CD14-positive monocyte (primary cell): ENCODE data around the gene BDNF. TPM values are rescaled to one million over a fixed set of nuclear protein-coding genes. Genes with fewer than 3 reads are reported as not detected.

ENCODE experiments used
- DNase-seq, 3 donors: peaks; one replicate each; pipeline ENCODE4 v3.0.0-alpha.2; 2011 to 2022
- H2AFZ ChIP-seq: 2 replicates; pipeline ENCODE4 v1.6.0; 2012; ENCODE audit warnings: mild to moderate bottlenecking, low read depth, low read length, inconsistent platforms; ENCODE audit not compliant: insufficient read depth, poor library complexity, severe bottlenecking
- H3K27ac ChIP-seq, 2 donors: 1 replicate in 1 of 2; 2 replicates in 1 of 2; pipeline ENCODE4 v1.5.1; 2012 to 2013; ENCODE audit warnings: low read length in 2 of 2, control low read depth in 1 of 2, inconsistent platforms in 1 of 2, low read depth in 1 of 2, mild to moderate bottlenecking in 1 of 2
- H3K27me3 ChIP-seq, 2 donors: one replicate each; pipeline versions ENCODE4 v1.6.0 to v1.6.1; 2011 to 2013; ENCODE audit warnings: low read length in 2 of 2; ENCODE audit not compliant: control insufficient read depth in 2 of 2, insufficient read depth in 2 of 2
- H3K36me3 ChIP-seq, 2 donors: replicated peaks in 1 of 2; 1 replicate in 1 of 2; 2 replicates in 1 of 2; pipeline versions ENCODE4 v1.5.1 to v1.6.1; 2012 to 2013; ENCODE audit warnings: low read length in 2 of 2, control low read depth in 1 of 2, inconsistent platforms in 1 of 2, mild to moderate bottlenecking in 1 of 2; ENCODE audit not compliant: insufficient read depth in 2 of 2, control insufficient read depth in 1 of 2
- H3K4me1 ChIP-seq, 2 donors: 1 replicate in 1 of 2; 2 replicates in 1 of 2; pipeline versions ENCODE4 v1.5.1 to v1.6.1; 2012 to 2013; ENCODE audit warnings: low read length in 2 of 2, control low read depth in 1 of 2, inconsistent platforms in 1 of 2, mild to moderate bottlenecking in 1 of 2, moderate library complexity in 1 of 2; ENCODE audit not compliant: insufficient read depth in 2 of 2, control insufficient read depth in 1 of 2
- H3K4me2 ChIP-seq: replicated peaks from 2 replicates; pipeline ENCODE3; 2012; ENCODE audit warnings: low read length, moderate library complexity, mild to moderate bottlenecking; ENCODE audit not compliant: poor library complexity, severe bottlenecking; ENCODE audit errors: extremely low read depth
- H3K4me3 ChIP-seq, 3 experiments: fragments of 200-600 bp in 1 of 3; sonication (generic) in 1 of 3; replicated peaks in 1 of 3; 1 replicate in 2 of 3; 2 replicates in 1 of 3; pipeline ENCODE4 v1.5.1; 2011 to 2013; ENCODE audit warnings: low read length in 3 of 3, mild to moderate bottlenecking in 3 of 3, control low read depth in 2 of 3, low read depth in 2 of 3, inconsistent platforms in 1 of 3, moderate library complexity in 1 of 3
- H3K79me2 ChIP-seq: 2 replicates; pipeline ENCODE4 v1.6.0; 2012; ENCODE audit warnings: mild to moderate bottlenecking, control low read depth, inconsistent platforms, low read length, moderate library complexity; ENCODE audit not compliant: insufficient read depth
- H3K9ac ChIP-seq: 2 replicates; pipeline ENCODE4 v1.6.0; 2017; ENCODE audit warnings: low read length, mild to moderate bottlenecking; ENCODE audit not compliant: insufficient read depth, poor library complexity, severe bottlenecking
- H3K9me3 ChIP-seq, 2 donors: replicated peaks in 1 of 2; 1 replicate in 1 of 2; 2 replicates in 1 of 2; pipeline versions ENCODE4 v1.5.1 to v1.6.1; 2012 to 2013; ENCODE audit warnings: low read length in 2 of 2, control low read depth in 1 of 2; ENCODE audit not compliant: control insufficient read depth in 1 of 2, insufficient read depth in 1 of 2
- H4K20me1 ChIP-seq: 2 replicates; pipeline ENCODE4 v1.6.0; 2012; ENCODE audit warnings: mild to moderate bottlenecking, low read length, control low read depth, moderate library complexity; ENCODE audit not compliant: insufficient read depth
- H3K27ac Mint-ChIP-seq, 7 donors: one replicate each; pipeline ENCODE4 v1.8.0; 2020; ENCODE audit warnings: mild to moderate bottlenecking in 7 of 7, mixed read lengths in 7 of 7, moderate library complexity in 6 of 7, inconsistent platforms in 2 of 7
- H3K27me3 Mint-ChIP-seq, 3 donors: one replicate each; pipeline ENCODE4 v1.8.0; 2021 to 2022; ENCODE audit warnings: low read depth in 3 of 3, mild to moderate bottlenecking in 3 of 3, mixed read lengths in 3 of 3, moderate library complexity in 3 of 3, inconsistent platforms in 1 of 3
- H3K36me3 Mint-ChIP-seq, 2 donors: one replicate each; pipeline ENCODE4 v1.8.0; 2020; ENCODE audit warnings: mixed read lengths in 2 of 2, inconsistent platforms in 1 of 2, mild to moderate bottlenecking in 1 of 2
- H3K4me1 Mint-ChIP-seq: one replicate; pipeline ENCODE4 v1.8.0; 2020; ENCODE audit warnings: mild to moderate bottlenecking, mixed read lengths
- H3K4me3 Mint-ChIP-seq, 2 donors: one replicate each; pipeline ENCODE4 v1.8.0; 2020; ENCODE audit warnings: mild to moderate bottlenecking in 2 of 2, mixed read lengths in 2 of 2, moderate library complexity in 1 of 2
- H3K9me3 Mint-ChIP-seq, 7 donors: one replicate each; pipeline ENCODE4 v1.8.0; 2020 to 2022; ENCODE audit warnings: mixed read lengths in 7 of 7, mild to moderate bottlenecking in 6 of 7, moderate library complexity in 6 of 7, inconsistent platforms in 2 of 7
- CTCF ChIP-seq: fragments of 200-600 bp; IDR thresholded peaks from one replicate; pipeline ENCODE4 v1.8.0; 2022; ENCODE audit warnings: antibody characterized with exemption, mild to moderate bottlenecking
- WGBS: methylation state at CpG from one replicate; pipeline ENCODE4 v1.1.5; 2013; ENCODE audit warnings: missing lambda C conversion rate; ENCODE audit not compliant: insufficient coverage; 5-methylcytosine and 5-hydroxymethylcytosine counted together
- intact Hi-C, 2 donors: fragments of 100-400 bp; cut with micrococcal nuclease; formaldehyde crosslinking; loops; one replicate each; pipeline versions ENCODE4 v1.15.0 to v1.15.1; 2023
- polyA plus RNA-seq, 3 donors: library from polyadenylated mRNA; depleted of rRNA in 1 of 3; unstranded in 2 of 3; stranded (reverse) in 1 of 3; fragments of 300-500 nt in 2 of 3; fragments of >200 nt in 1 of 3; fragmentation: Illumina TruSeq in 2 of 3; gene quantifications; 1 replicate in 2 of 3; 2 replicates in 1 of 3; pipeline ENCODE4 v1.2.3, GENCODE V29; 2012 to 2021

BDNF gene
- polyA plus RNA-seq, 3 donors: not detected

DNA sequence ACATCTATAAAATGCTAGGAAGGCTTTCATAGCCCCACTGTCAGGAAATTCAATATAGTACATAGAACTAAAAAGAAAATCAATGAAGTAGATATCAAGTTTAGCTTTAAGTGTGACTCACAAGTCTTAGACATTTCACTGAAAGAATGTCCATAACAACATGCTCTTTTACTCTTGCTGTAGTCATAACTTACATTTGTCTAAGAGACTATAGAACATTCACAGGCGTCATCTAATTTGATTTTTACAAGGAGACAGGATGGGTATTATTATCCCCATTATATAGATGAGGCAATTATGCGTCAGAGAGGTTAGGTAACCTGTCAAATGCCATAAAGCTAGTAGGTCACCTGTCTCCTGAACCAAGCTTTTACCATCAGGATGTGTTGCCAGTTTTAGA is 36.9 kb downstream of the BDNF start:
- no peak overlapping the region for H3K9ac ChIP-seq
- peaks cover 0 to 10% of the 10 kb centered on the region in 2 donors for H3K9me3 ChIP-seq

GRCh38 chr11:27660171-27660570 is 40.1 kb downstream of the BDNF start:
- H3K4me1 ChIP-seq: no peaks in the 10 kb centered on the region
- H3K79me2 ChIP-seq: no peaks in the 10 kb centered on the region
- no peak overlapping the region for H3K9ac ChIP-seq
- TF ChIP-seq CTCF: no peak
- no peaks in the 10 kb centered on the region for H3K36me3 ChIP-seq
- no peaks in the 10 kb centered on the region for H4K20me1 ChIP-seq
- no peak overlapping the region for H3K4me2 ChIP-seq
- H3K27ac ChIP-seq: no peak overlapping the region
- H3K27me3 ChIP-seq: no peaks in the 10 kb centered on the region
- H3K27ac Mint-ChIP-seq: no peak overlapping the region
- peaks cover 0 to 21% of the 10 kb centered on the region in 2 donors for H3K9me3 ChIP-seq
- peaks cover 0 to 4% (median 2%) of the 10 kb centered on the region in 3 donors for H3K27me3 Mint-ChIP-seq
- no peak overlapping the region for H2AFZ ChIP-seq
- no peak for DNase-seq
- no peak overlapping the region for H3K4me3 Mint-ChIP-seq
- no CpG with 5 or more reads among the region's 3 CpGs for WGBS
- intact Hi-C loops: no loop called here
- no peak overlapping the region for H3K4me3 ChIP-seq
- H3K4me1 Mint-ChIP-seq: no peaks in the 10 kb centered on the region
- H3K36me3 Mint-ChIP-seq: no peaks in the 10 kb centered on the region
- H3K9me3 Mint-ChIP-seq: peaks cover 2 to 20% (median 8%) of the 10 kb centered on the region in 7 donors

More for the DNA sequence above, 36.9 kb downstream of the BDNF start:
- H3K36me3 Mint-ChIP-seq: no peaks in the 10 kb centered on the region
- H3K27me3 Mint-ChIP-seq: peaks cover 0 to 5% (median 0%) of the 10 kb centered on the region in 3 donors
- H3K27ac Mint-ChIP-seq: no peak overlapping the region
- no peak overlapping the region for H3K4me3 ChIP-seq
- no peak overlapping the region for H3K4me2 ChIP-seq
- H4K20me1 ChIP-seq: no peaks in the 10 kb centered on the region
- 100% methylated on average over 1 of the region's 2 CpGs for WGBS
- H3K79me2 ChIP-seq: no peaks in the 10 kb centered on the region
- H3K4me1 ChIP-seq: no peaks in the 10 kb centered on the region
- no peaks in the 10 kb centered on the region for H3K36me3 ChIP-seq
- no peak for TF ChIP-seq CTCF
- H3K4me1 Mint-ChIP-seq: no peaks in the 10 kb centered on the region
- no peak overlapping the region for H2AFZ ChIP-seq
- no peak for DNase-seq
- H3K27me3 ChIP-seq: no peaks in the 10 kb centered on the region
- no peak overlapping the region for H3K27ac ChIP-seq
- intact Hi-C loops: no loop called here
- H3K9me3 Mint-ChIP-seq: peaks cover 2 to 17% (median 10%) of the 10 kb centered on the region in 7 donors
- no peak overlapping the region for H3K4me3 Mint-ChIP-seq
